Pancreas (tissue), 10 donors: ENCODE results near the gene KLHL35. TPM values are rescaled to one million over a fixed set of nuclear protein-coding genes. Genes with fewer than 3 reads are reported as not detected.

ENCODE experiments used
- ATAC-seq, 4 donors: fragments of 200-7000 bp; cut with Tn5 transposase; one replicate each; pipeline versions ENCODE4 v1.8.0 to v1.9.1; 2020; ENCODE audit warnings: mild to moderate bottlenecking in 4 of 4, moderate library complexity in 4 of 4
- DNase-seq, 6 donors: peaks; one replicate each; pipeline ENCODE4 v3.0.0-alpha.2; 2020
- FAIRE-seq: peaks from 2 replicates; lab custom pipeline; 2012; peaks lifted over from hg19 to GRCh38; lab: Jason Lieb, UNC
- H3K27ac ChIP-seq, 4 donors: fragments of 200-600 bp; sonication (generic); 1 replicate in 3 of 4; 2 replicates in 1 of 4; pipeline versions ENCODE4 v1.5.0 to v1.8.0; 2020
- H3K27me3 ChIP-seq, 4 donors: fragments of 200-600 bp; one replicate each; pipeline ENCODE4 v1.8.0; 2021
- H3K36me3 ChIP-seq, 3 donors: fragments of 200-600 bp; sonication (generic) in 1 of 3; one replicate each; pipeline versions ENCODE4 v1.5.0 to v1.8.0; 2020 to 2021
- H3K4me1 ChIP-seq, 3 donors: fragments of 200-600 bp; one replicate each; pipeline ENCODE4 v1.8.0; 2021
- H3K4me3 ChIP-seq, 4 donors: fragments of 200-600 bp; sonication (generic) in 2 of 4; one replicate each; pipeline versions ENCODE4 v1.5.0 to v1.8.0; 2020 to 2021
- H3K9me3 ChIP-seq, 4 donors: fragments of 200-600 bp; one replicate each; pipeline ENCODE4 v1.8.0; 2021
- CTCF ChIP-seq, 4 donors: fragments of 200-600 bp; sonication (generic) in 3 of 4; IDR thresholded peaks; one replicate each; pipeline versions ENCODE4 v1.5.0 to v1.8.0; 2021; ENCODE audit warnings: antibody characterized with exemption in 4 of 4
- WGBS, 2 donors: extraction: QIAGEN DNeasy Blood & Tissue Kit; methylation state at CpG; one replicate each; pipeline ENCODE4 v1.1.7; 2013; 5-methylcytosine and 5-hydroxymethylcytosine counted together
- intact Hi-C, 3 donors: fragments of 100-400 bp; cut with DNase I; formaldehyde crosslinking; loops; one replicate each; pipeline versions ENCODE4 v1.11.1 to v1.14.2; 2022
- polyA plus RNA-seq, 2 donors: library from polyadenylated mRNA; stranded (reverse); fragments of 200-250 nt; gene quantifications; one replicate each; pipeline ENCODE4 v1.2.3, GENCODE V29; 2013
- total RNA-seq, 6 donors: library from RNA; stranded (reverse); fragmentation: NEBNext Ultra II Directional in 4 of 6; extraction: Animal tissue kit (Norgen Biotek cat#: 25700) in 4 of 6; gene quantifications; one replicate each; pipeline versions ENCODE4 v1.2.1 to v1.2.4, GENCODE V29; 2021 to 2023
- donor health status: healthy with polysubstance abuse.
- donor health status: DM: no; HTN: no; CAD: no; lungs with moderate emphysema.
- donor health status: DM: no; HTN: no; CAD: no.
- donor health status: control.
- donor health status: control.
- donor health status: Bipolar disorder and iron deficiency.
- donor health status: DM: yes; HTN: yes; CAD: no.
- donor health status: DM: no; HTN: no; CAD: no.
- donor health status: DM: no; HTN: no; CAD: no.
- donor health status: DM: yes; HTN: yes; CAD: no.

KLHL35 gene
- total and polyA plus RNA-seq, 8 donors: 0.97 to 3.1 (median 1.8) TPM

- ATAC-seq (no peak), FAIRE-seq (no peak), DNase-seq (peak in 3 of 6 donors; percentile 12 to 29 (median 26))
- Histone ChIP-seq H3K36me3 (no peaks in the 10 kb centered on the region), H3K9me3 (no peaks in the 10 kb centered on the region), H3K4me1 (peaks cover 11 to 16% (median 14%) of the 10 kb centered on the region in 3 donors), H3K27me3 (no peaks in the 10 kb centered on the region), H3K4me3 (no peak overlapping the region), H3K27ac (no peak overlapping the region)
- intact Hi-C loops: no loop called here
- WGBS, 2 donors: 92 to 98% methylated on average over 5 of the region's 5 CpGs
- TF ChIP-seq CTCF (IDR thresholded peaks at IDR 0.05): no peak
Observed at GRCh38 chr11:75472081-75472732, 39.2 kb upstream of the KLHL35 start.

- H3K9me3 ChIP-seq: no peaks in the 10 kb centered on the region
- 85 to 87% methylated on average over 7 of the region's 7 CpGs for WGBS, 2 donors
- no peaks in the 10 kb centered on the region for H3K36me3 ChIP-seq
- no peak overlapping the region for H3K27ac ChIP-seq
- H3K27me3 ChIP-seq: no peaks in the 10 kb centered on the region
- DNase-seq (peak in 3 of 6 donors; percentile 5 to 29 (median 29)), ATAC-seq (no peak), FAIRE-seq (no peak)
- intact Hi-C loops: no loop called here
- no peak overlapping the region for H3K4me3 ChIP-seq
- no peak for TF ChIP-seq CTCF (IDR thresholded peaks at IDR 0.05)
- H3K4me1 ChIP-seq: peaks cover 4 to 9% (median 7%) of the 10 kb centered on the region in 3 donors
Observed at GRCh38 chr11:75471176-75471973, 38.4 kb upstream of the KLHL35 start.

- no peak overlapping the region for H3K4me3 ChIP-seq
- FAIRE-seq (no peak), DNase-seq (peak in 3 of 6 donors; percentile 3 to 25 (median 19)), ATAC-seq (no peak)
- TF ChIP-seq CTCF (IDR thresholded peaks at IDR 0.05): no peak
- no peak overlapping the region for H3K27ac ChIP-seq
- H3K27me3 ChIP-seq: no peaks in the 10 kb centered on the region
- peaks cover 0 to under 1% (median 0%) of the 10 kb centered on the region in 3 donors for H3K4me1 ChIP-seq
- no peaks in the 10 kb centered on the region for H3K36me3 ChIP-seq
- intact Hi-C loops: no loop called here
- WGBS, 2 donors: 92 to 94% methylated on average over 7 of the region's 7 CpGs
- H3K9me3 ChIP-seq: no peaks in the 10 kb centered on the region
Observed at GRCh38 chr11:75470476-75471080, 37.6 kb upstream of the KLHL35 start.

GRCh38 chr11:75469785-75470405 lies 36.9 kb upstream of the KLHL35 start:
- FAIRE-seq (no peak), ATAC-seq (peak in 1 of 4 donors; percentile 37), DNase-seq (no peak)
- no peaks in the 10 kb centered on the region for H3K9me3 ChIP-seq
- intact Hi-C loops: no loop called here
- WGBS, 2 donors: 65% methylated on average over 6 of the region's 6 CpGs
- H3K36me3 ChIP-seq: no peaks in the 10 kb centered on the region
- no peak overlapping the region for H3K4me3 ChIP-seq
- no peaks in the 10 kb centered on the region for H3K27me3 ChIP-seq
- no peaks in the 10 kb centered on the region for H3K4me1 ChIP-seq
- TF ChIP-seq CTCF (IDR thresholded peaks at IDR 0.05): no peak
- no peak overlapping the region for H3K27ac ChIP-seq
